SK-N-SH (cell line): ENCODE data around the gene FMOD. TPM values are rescaled to one million over a fixed set of nuclear protein-coding genes. Genes with fewer than 3 reads are reported as not detected.

Experiments used
- CTCF ChIA-PET: fragments of 300-600, 350-600 bp; formaldehyde crosslinking; extraction: SDS; loops from one replicate; lab custom pipeline; 2021; lab: Yijun Ruan, JAX
- POLR2A ChIA-PET: fragments of 350-600 bp; sonication (Branson Sonifier 250); formaldehyde crosslinking; extraction: SDS; loops from one replicate; lab custom pipeline; 2020; ENCODE audit warnings: antibody characterized with exemption, inconsistent platforms; lab: Yijun Ruan, JAX
- DNase-seq: peaks from one replicate; pipeline ENCODE4 v3.0.0; 2012
- H2AFZ ChIP-seq: fragments of 200-600 bp; sonication (generic); 2 replicates; pipeline ENCODE4 v1.8.1; 2016; ENCODE audit warnings: antibody characterized with exemption, mild to moderate bottlenecking, low read depth
- H3F3A ChIP-seq: fragments of 200-600 bp; sonication (generic); replicated peaks from 2 replicates; pipeline ENCODE3; 2016; ENCODE audit warnings: antibody characterized with exemption, mild to moderate bottlenecking; ENCODE audit not compliant: insufficient read depth
- H3K27ac ChIP-seq, 2 experiments: fragments of 200-500 bp in 1 of 2; fragments of 200-600 bp in 1 of 2; sonication (Bioruptor generic) in 1 of 2; sonication (generic), shearing (Covaris generic) in 1 of 2; 2 replicates each; pipeline versions ENCODE4 v1.5.1 to v1.6.1; 2014 to 2016; ENCODE audit warnings: low read depth in 2 of 2, inconsistent platforms in 1 of 2, low read length in 1 of 2, mild to moderate bottlenecking in 1 of 2, mixed read lengths in 1 of 2
- H3K27me3 ChIP-seq: fragments of 200-600 bp; sonication (generic), shearing (Covaris generic); 2 replicates; pipeline ENCODE4 v1.6.1; 2016; ENCODE audit warnings: mixed run types; ENCODE audit not compliant: insufficient read depth
- H3K36me3 ChIP-seq, 2 experiments: fragments of 200-500 bp in 1 of 2; fragments of 200-600 bp in 1 of 2; sonication (Bioruptor generic) in 1 of 2; sonication (generic) in 1 of 2; replicated peaks in 1 of 2; 2 replicates each; pipeline versions ENCODE3 to v1.5.1; 2014 to 2016; ENCODE audit warnings: low read length in 1 of 2, mild to moderate bottlenecking in 1 of 2; ENCODE audit not compliant: insufficient read depth in 2 of 2, control insufficient read depth in 1 of 2
- H3K4me1 ChIP-seq, 2 experiments: fragments of 200-500 bp in 1 of 2; fragments of 200-600 bp in 1 of 2; sonication (Bioruptor generic) in 1 of 2; sonication (generic), shearing (Covaris generic) in 1 of 2; 2 replicates each; pipeline versions ENCODE4 v1.5.1 to v1.6.1; 2014 to 2016; ENCODE audit warnings: low read depth in 1 of 2, low read length in 1 of 2, mixed run types in 1 of 2; ENCODE audit not compliant: insufficient read depth in 2 of 2, control insufficient read depth in 1 of 2
- H3K4me2 ChIP-seq: fragments of 200-600 bp; sonication (generic), shearing (Covaris generic); 2 replicates; pipeline ENCODE4 v1.6.1; 2017; ENCODE audit warnings: mixed run types
- H3K4me3 ChIP-seq, 2 experiments: fragments of 200-500 bp in 1 of 2; fragments of 200-600 bp in 1 of 2; sonication (Bioruptor generic) in 1 of 2; sonication (generic), shearing (Covaris generic) in 1 of 2; 2 replicates each; pipeline versions ENCODE4 v1.5.1 to v1.8.1; 2014 to 2016; ENCODE audit warnings: low read depth in 2 of 2, inconsistent platforms in 1 of 2, low read length in 1 of 2, mild to moderate bottlenecking in 1 of 2, mixed read lengths in 1 of 2, moderate library complexity in 1 of 2
- H3K79me2 ChIP-seq: fragments of 200-600 bp; sonication (generic); 2 replicates; pipeline ENCODE4 v1.8.1; 2017; ENCODE audit warnings: mild to moderate bottlenecking; ENCODE audit not compliant: insufficient read depth
- H3K9ac ChIP-seq: fragments of 200-600 bp; sonication (generic); 2 replicates; pipeline ENCODE4 v1.6.1; 2017; ENCODE audit warnings: mixed run types
- H3K9me2 ChIP-seq: fragments of 200-600 bp; sonication (generic); 2 replicates; pipeline ENCODE4 v1.6.1; 2017; ENCODE audit warnings: mixed run types
- H3K9me3 ChIP-seq: fragments of 200-600 bp; sonication (generic); 2 replicates; pipeline ENCODE4 v1.6.1; 2017; ENCODE audit warnings: mixed run types, mild to moderate bottlenecking, moderate library complexity
- H4K20me1 ChIP-seq: fragments of 200-600 bp; sonication (generic); 2 replicates; pipeline ENCODE4 v1.6.1; 2017; ENCODE audit warnings: mild to moderate bottlenecking, mixed run types; ENCODE audit not compliant: insufficient read depth
- CTCF ChIP-seq: fragments of 200-600 bp; sonication (generic); IDR thresholded peaks from 2 replicates; pipeline ENCODE4 v1.6.1; 2017; ENCODE audit warnings: antibody characterized with exemption, mild to moderate bottlenecking, moderate library complexity
- ELF1 ChIP-seq: IDR thresholded peaks from 2 replicates; pipeline ENCODE4 v1.4.0; 2012
- GATA2 ChIP-seq: sonication (generic); formaldehyde crosslinking; IDR thresholded peaks from 2 replicates; pipeline ENCODE4 v1.5.0; 2020; ENCODE audit warnings: mild to moderate bottlenecking, missing genetic modification reagents
- IRF3 ChIP-seq: fragments of 150-350 bp; IDR thresholded peaks from 2 replicates; pipeline ENCODE4 v1.6.1; 2016; ENCODE audit warnings: mild to moderate bottlenecking, low read depth, low read length
- MAX ChIP-seq: IDR thresholded peaks from 2 replicates; pipeline ENCODE4 v1.4.0; 2012; ENCODE audit warnings: low read depth
- MEF2A ChIP-seq: IDR thresholded peaks from 2 replicates; pipeline ENCODE4 v1.4.0; 2012; ENCODE audit warnings: low read depth, borderline replicate concordance
- NFIC ChIP-seq: IDR thresholded peaks from 2 replicates; pipeline ENCODE4 v1.4.0; 2012; ENCODE audit warnings: borderline replicate concordance
- NRF1 ChIP-seq: IDR thresholded peaks from 2 replicates; pipeline ENCODE4 v1.6.1; 2012; ENCODE audit warnings: low read depth, mild to moderate bottlenecking, low read length
- PBX3 ChIP-seq: IDR thresholded peaks from 2 replicates; pipeline ENCODE4; 2012
- POLR2AphosphoS5 ChIP-seq: IDR thresholded peaks from 2 replicates; pipeline ENCODE4 v1.6.1; 2012; ENCODE audit warnings: low read depth, low read length
- RCOR1 ChIP-seq: fragments of 150-350 bp; IDR thresholded peaks from 2 replicates; pipeline ENCODE4 v1.6.1; 2017; ENCODE audit warnings: antibody characterized with exemption, low read length
- WGBS: methylation state at CpG from one replicate; pipeline ENCODE4 v1.1.6; 2017; ENCODE audit warnings: low lambda C conversion rate; 5-methylcytosine and 5-hydroxymethylcytosine counted together
- polyA plus RNA-seq, 3 experiments: library from polyadenylated mRNA; depleted of rRNA; stranded (reverse); fragments of >200 nt; gene quantifications; 2 replicates each; pipeline ENCODE4 v1.2.3, GENCODE V29; 2012

Gene FMOD
- polyA plus RNA-seq, 1 of the 3 experiments (the other 2 are of a cell fraction), result not detected

DNA sequence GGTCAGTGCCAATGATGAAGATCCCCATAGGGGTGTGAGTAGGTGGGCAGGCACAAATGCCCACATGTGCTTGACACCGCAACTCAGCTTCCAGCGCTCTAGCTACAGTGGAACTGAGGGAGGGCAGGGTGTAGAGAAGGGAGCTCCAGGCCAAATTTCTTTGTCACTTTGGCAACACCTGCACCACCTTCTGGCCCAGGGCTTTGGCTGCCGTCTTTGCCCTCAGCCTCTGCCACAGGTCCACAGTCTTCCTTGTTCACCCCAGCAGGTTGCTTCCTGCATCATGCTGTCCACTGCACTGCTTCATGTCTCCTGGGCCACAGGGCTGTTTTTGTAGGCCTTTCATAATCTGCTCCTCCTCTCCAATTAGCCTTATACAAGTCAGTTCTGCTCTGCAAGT is 20.4 kb upstream of the FMOD start (continued):
- TF ChIP-seq CTCF (no peak), POLR2AphosphoS5 (no peak), IRF3 (no peak)

DNA sequence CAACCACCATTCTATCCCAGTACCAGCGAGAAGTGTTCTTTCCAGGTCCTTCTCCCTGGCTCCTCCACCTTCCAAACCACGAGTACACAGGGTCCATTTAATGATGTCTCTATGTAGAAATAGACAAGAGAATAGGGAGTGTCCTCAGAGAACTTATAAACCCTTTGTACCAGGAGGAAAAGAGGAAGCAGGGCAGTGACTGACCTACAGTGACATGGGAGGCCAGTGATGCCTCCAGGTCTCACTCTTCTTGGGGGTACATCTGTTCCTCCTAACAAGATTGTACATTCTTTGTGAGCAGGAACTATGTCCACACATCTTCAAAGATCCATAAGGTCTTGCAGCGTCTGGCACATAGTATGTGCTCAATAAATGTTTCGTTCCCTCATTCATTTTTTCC is 18.7 kb upstream of the FMOD start:
- Histone ChIP-seq H3K36me3 (no peaks in the 10 kb centered on the region), H3F3A (no peaks in the 10 kb centered on the region), H3K4me1 (peaks cover 0 to 11% of the 10 kb centered on the region in 2 experiments; a peak in 2 of 4 replicates), H3K9me2 (no peaks in the 10 kb centered on the region), H3K9ac (no peak overlapping the region), H3K27ac (no peak overlapping the region), H2AFZ (no peak overlapping the region), H4K20me1 (no peaks in the 10 kb centered on the region), H3K9me3 (no peaks in the 10 kb centered on the region), H3K79me2 (no peaks in the 10 kb centered on the region), H3K4me2 (no peak overlapping the region), H3K27me3 (peaks cover 11% of the 10 kb centered on the region), H3K4me3 (no peak overlapping the region)
- ChIA-PET POLR2A (no interaction called here), CTCF (interaction anchor here (2.5 to 11.8 kb wide), 2 partner anchors 30 to 332 kb away, joined by 7 to 157 read pairs; no protein-coding TSS in a partner anchor)
- TF ChIP-seq MEF2A, result no peak
- TF ChIP-seq ELF1, result no peak
- TF ChIP-seq NFIC, result no peak
- no peak for TF ChIP-seq MAX
- no peak for TF ChIP-seq PBX3
- no peak for TF ChIP-seq GATA2
- no peak for TF ChIP-seq RCOR1
- no peak for TF ChIP-seq NRF1
- no peak for DNase-seq
- 46% methylated on average over 4 of the region's 4 CpGs for WGBS
